ENCODE data around the gene PPP1R26. TPM values are rescaled to one million over a fixed set of nuclear protein-coding genes. Genes with fewer than 3 reads are reported as not detected.
"Not testable (repeated sequence)": the region's sequence is repeated elsewhere in the genome, so short reads cannot be mapped to it uniquely, and the experiment has no call there.

The PPP1R26 gene
- polyA plus RNA-seq, 3 donors, result 0.56 to 4.7 (median 0.60) TPM

- Histone ChIP-seq H2AFZ (ENCODE audit: insufficient read depth, low read depth, low read length, poor library complexity, severe bottlenecking) (no peak overlapping the region), H3K9me3 (replicated peaks in 1 of 2; ENCODE audit: control insufficient read depth in 1 of 2, insufficient read depth in 1 of 2, low read length in 2 of 2) (peaks cover 11 to 20% of the 10 kb centered on the region in 2 donors), H3K27me3 (ENCODE audit: control insufficient read depth in 2 of 2, insufficient read depth in 2 of 2, low read length in 2 of 2) (no peaks in the 10 kb centered on the region), H3K36me3 (replicated peaks in 1 of 2; ENCODE audit: control insufficient read depth in 1 of 2, insufficient read depth in 2 of 2, low read length in 2 of 2) (no peaks in the 10 kb centered on the region), H4K20me1 (ENCODE audit: insufficient read depth, low read length) (no peaks in the 10 kb centered on the region), H3K79me2 (ENCODE audit: insufficient read depth, low read length) (no peaks in the 10 kb centered on the region), H3K9ac (ENCODE audit: insufficient read depth, low read length, poor library complexity, severe bottlenecking) (no peak overlapping the region), H3K4me2 (replicated peaks; ENCODE audit: extremely low read depth, low read length, poor library complexity, severe bottlenecking) (no peak overlapping the region), H3K4me3 (replicated peaks in 1 of 3; ENCODE audit: low read depth in 2 of 3, low read length in 3 of 3) (no peak overlapping the region), H3K4me1 (ENCODE audit: control insufficient read depth in 1 of 2, insufficient read depth in 2 of 2, low read length in 2 of 2) (no peaks in the 10 kb centered on the region), H3K27ac (ENCODE audit: low read depth in 1 of 2, low read length in 2 of 2) (no peak overlapping the region)
- Mint-ChIP-seq H3K27ac (no peak overlapping the region), H3K9me3 (peaks cover 16 to 35% (median 29%) of the 10 kb centered on the region in 7 donors), H3K4me3 (no peak overlapping the region), H3K4me1 (no peaks in the 10 kb centered on the region), H3K27me3 (ENCODE audit: low read depth in 3 of 3) (peaks cover 10 to 22% (median 11%) of the 10 kb centered on the region in 3 donors), H3K36me3 (no peaks in the 10 kb centered on the region)
- 82% methylated on average over 12 of the region's 12 CpGs for WGBS (ENCODE audit: insufficient coverage)
- intact Hi-C loops (cut with micrococcal nuclease), result no loop called here
- DNase-seq, result no peak
- TF ChIP-seq CTCF (IDR thresholded peaks at IDR 0.05), result no peak
Observed at GRCh38 chr9:135439916-135440315, 39.7 kb upstream of the PPP1R26 start.

- WGBS (ENCODE audit: insufficient coverage), result 89% methylated on average over 10 of the region's 10 CpGs
- no peak overlapping the region for H3K9ac ChIP-seq (ENCODE audit: insufficient read depth, low read length, poor library complexity, severe bottlenecking)
- Mint-ChIP-seq H3K9me3 (peaks cover 12 to 29% (median 27%) of the 10 kb centered on the region in 7 donors), H3K4me3 (no peak overlapping the region), H3K4me1 (no peaks in the 10 kb centered on the region), H3K27me3 (ENCODE audit: low read depth in 3 of 3) (peaks cover 11 to 24% (median 14%) of the 10 kb centered on the region in 3 donors), H3K36me3 (no peaks in the 10 kb centered on the region), H3K27ac (no peak overlapping the region)
- no peaks in the 10 kb centered on the region for H3K4me1 ChIP-seq (ENCODE audit: control insufficient read depth in 1 of 2, insufficient read depth in 2 of 2, low read length in 2 of 2)
- intact Hi-C loops (cut with micrococcal nuclease), result no loop called here
- no peak overlapping the region for H3K4me2 ChIP-seq (replicated peaks; ENCODE audit: extremely low read depth, low read length, poor library complexity, severe bottlenecking)
- no peak overlapping the region for H3K4me3 ChIP-seq (replicated peaks in 1 of 3; ENCODE audit: low read depth in 2 of 3, low read length in 3 of 3)
- H3K27me3 ChIP-seq (ENCODE audit: control insufficient read depth in 2 of 2, insufficient read depth in 2 of 2, low read length in 2 of 2), result no peaks in the 10 kb centered on the region
- H3K36me3 ChIP-seq (replicated peaks in 1 of 2; ENCODE audit: control insufficient read depth in 1 of 2, insufficient read depth in 2 of 2, low read length in 2 of 2), result no peaks in the 10 kb centered on the region
- no peaks in the 10 kb centered on the region for H4K20me1 ChIP-seq (ENCODE audit: insufficient read depth, low read length)
- no peak overlapping the region for H2AFZ ChIP-seq (ENCODE audit: insufficient read depth, low read depth, low read length, poor library complexity, severe bottlenecking)
- no peaks in the 10 kb centered on the region for H3K79me2 ChIP-seq (ENCODE audit: insufficient read depth, low read length)
- TF ChIP-seq CTCF (IDR thresholded peaks at IDR 0.05), result no peak
- H3K27ac ChIP-seq (ENCODE audit: low read depth in 1 of 2, low read length in 2 of 2), result no peak overlapping the region
- peaks cover 11 to 20% of the 10 kb centered on the region in 2 donors for H3K9me3 ChIP-seq (replicated peaks in 1 of 2; ENCODE audit: control insufficient read depth in 1 of 2, insufficient read depth in 1 of 2, low read length in 2 of 2)
- DNase-seq, result no peak
Observed at GRCh38 chr9:135440620-135441019, 39.0 kb upstream of the PPP1R26 start.

- 67% methylated on average over 19 of the region's 23 CpGs for WGBS (ENCODE audit: insufficient coverage)
- H3K4me2 ChIP-seq (replicated peaks; ENCODE audit: extremely low read depth, low read length, poor library complexity, severe bottlenecking); H2AFZ ChIP-seq (ENCODE audit: insufficient read depth, low read depth, low read length, poor library complexity, severe bottlenecking); H3K4me1 Mint-ChIP-seq; H3K4me3 Mint-ChIP-seq; H3K4me1 ChIP-seq (ENCODE audit: control insufficient read depth in 1 of 2, insufficient read depth in 2 of 2, low read length in 2 of 2); H3K4me3 ChIP-seq (replicated peaks in 1 of 3; ENCODE audit: low read depth in 2 of 3, low read length in 3 of 3); H3K9ac ChIP-seq (ENCODE audit: insufficient read depth, low read length, poor library complexity, severe bottlenecking); H3K27ac Mint-ChIP-seq; intact Hi-C loops (cut with micrococcal nuclease); H3K36me3 Mint-ChIP-seq; H3K27me3 ChIP-seq (ENCODE audit: control insufficient read depth in 2 of 2, insufficient read depth in 2 of 2, low read length in 2 of 2); H4K20me1 ChIP-seq (ENCODE audit: insufficient read depth, low read length); H3K27ac ChIP-seq (ENCODE audit: low read depth in 1 of 2, low read length in 2 of 2); H3K79me2 ChIP-seq (ENCODE audit: insufficient read depth, low read length); DNase-seq; H3K36me3 ChIP-seq (replicated peaks in 1 of 2; ENCODE audit: control insufficient read depth in 1 of 2, insufficient read depth in 2 of 2, low read length in 2 of 2): not testable (repeated sequence)
- peaks cover 11 to 23% (median 14%) of the 10 kb centered on the region in 3 donors for H3K27me3 Mint-ChIP-seq (ENCODE audit: low read depth in 3 of 3)
- H3K9me3 Mint-ChIP-seq, result peaks cover 12 to 29% (median 22%) of the 10 kb centered on the region in 7 donors
- H3K9me3 ChIP-seq (replicated peaks in 1 of 2; ENCODE audit: control insufficient read depth in 1 of 2, insufficient read depth in 1 of 2, low read length in 2 of 2), result peaks cover 11 to 20% of the 10 kb centered on the region in 2 donors
Observed at GRCh38 chr9:135441105-135442071, 38.2 kb upstream of the PPP1R26 start.

Data from CD14-positive monocyte (primary cell).